Measurements from ENCODE around the gene PIK3C2G. TPM values are rescaled to one million over a fixed set of nuclear protein-coding genes. Genes with fewer than 3 reads are reported as not detected.

PIK3C2G gene
- total and polyA plus RNA-seq, 10 of the 15 experiments (the other 5 are each of a cell fraction or from before 2014, with no cell fraction given), result not detected

- TF ChIP-seq YBX1 (IDR thresholded peaks at IDR 0.05) (no peak), MEF2B (IDR thresholded peaks at IDR 0.05; ENCODE audit: partially characterized antibody, poor library complexity, severe bottlenecking) (no peak), ZBTB11 (CRISPR knock-in tag; IDR thresholded peaks at IDR 0.05) (no peak), RB1 (IDR thresholded peaks at IDR 0.05; ENCODE audit: borderline replicate concordance) (no peak), IRF4 (IDR thresholded peaks at IDR 0.05; ENCODE audit: low read depth, low read length) (no peak)
Observed at GRCh38 chr12:18457362-18457761, 196.0 kb downstream of the PIK3C2G start (continued).

GRCh38 chr12:18461758-18462157 is 200.4 kb downstream of the PIK3C2G start:
- SMC1A ChIA-PET (ENCODE audit: uncharacterized antibody, unreplicated experiment), result no interaction called here
- Histone ChIP-seq H3K4me3 (no peak overlapping the region), H3K9ac (ENCODE audit: control insufficient read depth, insufficient read depth, low read length) (no peak overlapping the region), H4K20me1 (ENCODE audit: control insufficient read depth, insufficient read depth) (no peaks in the 10 kb centered on the region), H3K4me1 (ENCODE audit: control insufficient read depth, insufficient read depth, low read length) (no peaks in the 10 kb centered on the region), H3K27ac (ENCODE audit: control insufficient read depth, insufficient read depth) (no peak overlapping the region), H2AFZ (ENCODE audit: control insufficient read depth, low read depth, low read length) (no peak overlapping the region), H3K27me3 (replicated peaks in 1 of 2; ENCODE audit: control insufficient read depth in 2 of 2, insufficient read depth in 2 of 2, low read length in 1 of 2) (no peaks in the 10 kb centered on the region), H3K79me2 (ENCODE audit: control insufficient read depth, insufficient read depth, low read length) (no peaks in the 10 kb centered on the region), H3K9me3 (replicated peaks; ENCODE audit: control insufficient read depth, insufficient read depth, low read length) (no peaks in the 10 kb centered on the region), H3K36me3 (ENCODE audit: control insufficient read depth in 2 of 2, insufficient read depth in 2 of 2, low read length in 1 of 2) (no peaks in the 10 kb centered on the region), H3K4me2 (ENCODE audit: control insufficient read depth, insufficient read depth) (no peak overlapping the region)
- intact Hi-C loops (cut with micrococcal nuclease; ENCODE audit: unreplicated experiment), result no loop called here
- CTCF ChIA-PET, result no interaction called here
- POLR2A ChIA-PET, result no interaction called here
- RAD21 ChIA-PET (ENCODE audit: unreplicated experiment), result no interaction called here
- no peak for FAIRE-seq
- no peak for TF ChIP-seq ATF3 (IDR thresholded peaks at IDR 0.05; ENCODE audit: borderline replicate concordance, extremely low read depth, low read depth, low read length)
- TF ChIP-seq TAF1 (IDR thresholded peaks at IDR 0.05; ENCODE audit: borderline replicate concordance, low read depth, low read length), result no peak
- no peak for TF ChIP-seq IRF5 (IDR thresholded peaks at IDR 0.05; ENCODE audit: borderline replicate concordance)
- no peak for ATAC-seq
- in situ Hi-C loops (cut with MboI), result no loop called here
- BruUV-seq (replicated peaks), result no TSS peak
- WGBS (ENCODE audit: insufficient coverage, insufficient replicate concordance, low lambda C conversion rate, missing lambda C conversion rate), result 81% methylated on average over 2 of the region's 2 CpGs
- DNase-seq (ENCODE audit: low read depth, low spot score), result no peak

Measured in GM12878 (cell line).